ENCODE data around the gene TSPAN31. TPM values are rescaled to one million over a fixed set of nuclear protein-coding genes. Genes with fewer than 3 reads are reported as not detected.

TSPAN31 gene
- total and polyA plus RNA-seq, 9 of the 15 experiments (the other 6 are each of a cell fraction or from before 2014, with no cell fraction given): 11.3 to 26.4 (median 14.3) TPM

DNA sequence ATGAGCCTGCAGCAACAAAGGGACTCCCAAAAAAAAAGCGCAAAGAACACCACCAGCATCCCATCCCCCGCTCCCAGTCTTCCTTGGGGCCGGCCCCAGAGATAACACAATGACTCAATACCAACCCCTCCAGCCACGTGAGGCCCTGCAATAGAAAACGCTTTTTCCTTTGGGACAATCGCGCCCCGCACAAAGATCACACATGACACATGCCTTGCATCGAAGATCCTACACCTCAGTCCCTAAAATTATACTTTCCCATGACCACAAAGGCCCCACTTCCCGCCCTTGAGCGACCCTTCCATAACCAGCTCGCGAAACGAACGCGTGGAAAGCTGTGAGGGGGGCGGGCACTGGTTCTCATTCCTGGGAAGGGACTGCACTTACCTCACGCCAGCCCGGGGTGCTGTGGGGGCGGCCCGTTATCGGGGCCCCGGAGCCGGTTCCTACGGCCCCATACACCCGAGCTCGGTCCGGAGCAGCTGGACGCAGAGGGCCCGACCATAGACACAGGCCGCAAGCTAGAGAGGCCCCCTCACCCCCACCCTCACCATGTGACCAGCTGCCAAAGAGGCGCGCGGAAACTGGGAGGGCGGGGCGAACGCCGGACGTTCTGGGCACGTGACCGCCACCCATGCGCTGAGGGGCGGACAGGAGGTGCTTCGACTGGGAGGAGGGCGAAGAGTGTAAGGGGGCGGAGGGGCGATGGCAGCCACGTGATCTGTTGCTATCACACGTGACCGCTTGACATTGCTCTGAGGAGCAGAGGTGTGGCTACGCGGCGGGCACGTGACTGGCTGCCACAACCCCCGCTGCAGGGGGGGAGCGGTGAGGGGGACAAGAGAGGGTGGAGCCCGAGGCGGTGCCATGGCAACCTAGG, 7.2 kb downstream of the TSPAN31 start, which contains the start of gene CDK4 (continued):
- TF ChIP-seq, protein P1, sequence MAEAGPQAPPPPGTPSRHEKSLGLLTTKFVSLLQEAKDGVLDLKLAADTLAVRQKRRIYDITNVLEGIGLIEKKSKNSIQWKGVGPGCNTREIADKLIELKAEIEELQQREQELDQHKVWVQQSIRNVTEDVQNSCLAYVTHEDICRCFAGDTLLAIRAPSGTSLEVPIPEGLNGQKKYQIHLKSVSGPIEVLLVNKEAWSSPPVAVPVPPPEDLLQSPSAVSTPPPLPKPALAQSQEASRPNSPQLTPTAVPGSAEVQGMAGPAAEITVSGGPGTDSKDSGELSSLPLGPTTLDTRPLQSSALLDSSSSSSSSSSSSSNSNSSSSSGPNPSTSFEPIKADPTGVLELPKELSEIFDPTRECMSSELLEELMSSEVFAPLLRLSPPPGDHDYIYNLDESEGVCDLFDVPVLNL (CRISPR knock-in tag; IDR thresholded peaks at IDR 0.05; ENCODE audit: low read depth): peak; percentile 84
- TF ChIP-seq, protein P2, sequence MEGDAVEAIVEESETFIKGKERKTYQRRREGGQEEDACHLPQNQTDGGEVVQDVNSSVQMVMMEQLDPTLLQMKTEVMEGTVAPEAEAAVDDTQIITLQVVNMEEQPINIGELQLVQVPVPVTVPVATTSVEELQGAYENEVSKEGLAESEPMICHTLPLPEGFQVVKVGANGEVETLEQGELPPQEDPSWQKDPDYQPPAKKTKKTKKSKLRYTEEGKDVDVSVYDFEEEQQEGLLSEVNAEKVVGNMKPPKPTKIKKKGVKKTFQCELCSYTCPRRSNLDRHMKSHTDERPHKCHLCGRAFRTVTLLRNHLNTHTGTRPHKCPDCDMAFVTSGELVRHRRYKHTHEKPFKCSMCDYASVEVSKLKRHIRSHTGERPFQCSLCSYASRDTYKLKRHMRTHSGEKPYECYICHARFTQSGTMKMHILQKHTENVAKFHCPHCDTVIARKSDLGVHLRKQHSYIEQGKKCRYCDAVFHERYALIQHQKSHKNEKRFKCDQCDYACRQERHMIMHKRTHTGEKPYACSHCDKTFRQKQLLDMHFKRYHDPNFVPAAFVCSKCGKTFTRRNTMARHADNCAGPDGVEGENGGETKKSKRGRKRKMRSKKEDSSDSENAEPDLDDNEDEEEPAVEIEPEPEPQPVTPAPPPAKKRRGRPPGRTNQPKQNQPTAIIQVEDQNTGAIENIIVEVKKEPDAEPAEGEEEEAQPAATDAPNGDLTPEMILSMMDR (IDR thresholded peaks at IDR 0.05 in 2 of 3, conservative IDR thresholded peaks at IDR 0.05 in 1 of 3; ENCODE audit: insufficient read depth in 2 of 3, low read depth in 1 of 3, low read length in 3 of 3): no peak; a peak in 1 of 6 replicates
- no peak for TF ChIP-seq NR1H2 (CRISPR knock-in tag; IDR thresholded peaks at IDR 0.05)
- no peak for TF ChIP-seq ZKSCAN8 (CRISPR knock-in tag; IDR thresholded peaks at IDR 0.05)
- TF ChIP-seq, protein P3, sequence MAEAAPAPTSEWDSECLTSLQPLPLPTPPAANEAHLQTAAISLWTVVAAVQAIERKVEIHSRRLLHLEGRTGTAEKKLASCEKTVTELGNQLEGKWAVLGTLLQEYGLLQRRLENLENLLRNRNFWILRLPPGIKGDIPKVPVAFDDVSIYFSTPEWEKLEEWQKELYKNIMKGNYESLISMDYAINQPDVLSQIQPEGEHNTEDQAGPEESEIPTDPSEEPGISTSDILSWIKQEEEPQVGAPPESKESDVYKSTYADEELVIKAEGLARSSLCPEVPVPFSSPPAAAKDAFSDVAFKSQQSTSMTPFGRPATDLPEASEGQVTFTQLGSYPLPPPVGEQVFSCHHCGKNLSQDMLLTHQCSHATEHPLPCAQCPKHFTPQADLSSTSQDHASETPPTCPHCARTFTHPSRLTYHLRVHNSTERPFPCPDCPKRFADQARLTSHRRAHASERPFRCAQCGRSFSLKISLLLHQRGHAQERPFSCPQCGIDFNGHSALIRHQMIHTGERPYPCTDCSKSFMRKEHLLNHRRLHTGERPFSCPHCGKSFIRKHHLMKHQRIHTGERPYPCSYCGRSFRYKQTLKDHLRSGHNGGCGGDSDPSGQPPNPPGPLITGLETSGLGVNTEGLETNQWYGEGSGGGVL (CRISPR knock-in tag; IDR thresholded peaks at IDR 0.05): no peak
- no peak for TF ChIP-seq CHD4 (IDR thresholded peaks at IDR 0.05; ENCODE audit: insufficient read depth, insufficient replicate concordance, low read depth, low read length, poor library complexity, severe bottlenecking)
- TF ChIP-seq SOX6 (IDR thresholded peaks at IDR 0.05): peak; percentile 77
- peak; percentile 79 for TF ChIP-seq KLF1 (tag; IDR thresholded peaks at IDR 0.05)
- no peak for TF ChIP-seq CREBBP (IDR thresholded peaks at IDR 0.05; ENCODE audit: low read depth, low read length)
- TF ChIP-seq POLR2B (IDR thresholded peaks at IDR 0.05; ENCODE audit: low read depth, partially characterized antibody): peak; percentile 73
- TF ChIP-seq SRF (CRISPR knock-in tag; IDR thresholded peaks at IDR 0.05): peak in 1 of 2 experiments; percentile 86; a peak in 1 of 4 replicates
- TF ChIP-seq ZNF146 (CRISPR knock-in tag; IDR thresholded peaks at IDR 0.05; ENCODE audit: unreplicated experiment): no peak
- no peak for TF ChIP-seq BRF1 (IDR thresholded peaks at IDR 0.05; ENCODE audit: borderline replicate concordance, extremely low read depth, insufficient read length)
- no peak for TF ChIP-seq FOXA3 (CRISPR knock-in tag; conservative IDR thresholded peaks at IDR 0.05 in 1 of 2, IDR thresholded peaks at IDR 0.05 in 1 of 2)
- TF ChIP-seq KLF16 (IDR thresholded peaks at IDR 0.05): no peak
- no peak for TF ChIP-seq TARDBP (IDR thresholded peaks at IDR 0.05)
- TF ChIP-seq ZNF3 (CRISPR knock-in tag; IDR thresholded peaks at IDR 0.05): no peak
- no peak for TF ChIP-seq MCM5 (IDR thresholded peaks at IDR 0.05; ENCODE audit: low read depth)
- peak; percentile 82; the same call in 1 of the 2 replicates for TF ChIP-seq ZNF584 (CRISPR knock-in tag; IDR thresholded peaks at IDR 0.05; ENCODE audit: low read depth)
- peak; percentile 38 for TF ChIP-seq NBN (IDR thresholded peaks at IDR 0.05; ENCODE audit: low read depth)
- TF ChIP-seq, protein P4, sequence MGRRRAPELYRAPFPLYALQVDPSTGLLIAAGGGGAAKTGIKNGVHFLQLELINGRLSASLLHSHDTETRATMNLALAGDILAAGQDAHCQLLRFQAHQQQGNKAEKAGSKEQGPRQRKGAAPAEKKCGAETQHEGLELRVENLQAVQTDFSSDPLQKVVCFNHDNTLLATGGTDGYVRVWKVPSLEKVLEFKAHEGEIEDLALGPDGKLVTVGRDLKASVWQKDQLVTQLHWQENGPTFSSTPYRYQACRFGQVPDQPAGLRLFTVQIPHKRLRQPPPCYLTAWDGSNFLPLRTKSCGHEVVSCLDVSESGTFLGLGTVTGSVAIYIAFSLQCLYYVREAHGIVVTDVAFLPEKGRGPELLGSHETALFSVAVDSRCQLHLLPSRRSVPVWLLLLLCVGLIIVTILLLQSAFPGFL (CRISPR knock-in tag; IDR thresholded peaks at IDR 0.05): 0 out of 2 replicates have a peak, but pooled peaks have one; percentile 72
- TF ChIP-seq DPF2 (IDR thresholded peaks at IDR 0.05): peak; percentile 87

Measured in K562 (cell line).